Thyroid gland (tissue), 4 donors: ENCODE data around the gene SLC25A10. TPM values are rescaled to one million over a fixed set of nuclear protein-coding genes. Genes with fewer than 3 reads are reported as not detected.

Experiments
- DNase-seq, 2 donors: peaks; one replicate each; pipeline ENCODE4 v3.0.0-alpha.2; 2019
- H3K27ac ChIP-seq, 3 donors: fragments of 200-600 bp; sonication (generic); 1 replicate in 2 of 3; 2 replicates in 1 of 3; pipeline ENCODE4 v1.5.1; 2016 to 2019; ENCODE audit warnings: mild to moderate bottlenecking in 1 of 3, moderate library complexity in 1 of 3
- H3K27me3 ChIP-seq: fragments of 200-600 bp; sonication (generic); one replicate; pipeline ENCODE4 v1.5.1; 2019
- H3K36me3 ChIP-seq, 2 donors: fragments of 200-600 bp; sonication (generic); one replicate each; pipeline ENCODE4 v1.5.1; 2016 to 2019
- H3K4me1 ChIP-seq, 2 donors: fragments of 200-600 bp; sonication (generic); one replicate each; pipeline ENCODE4 v1.5.1; 2017 to 2019
- H3K4me3 ChIP-seq, 3 donors: fragments of 200-600 bp; sonication (generic); replicated peaks in 1 of 3; 1 replicate in 2 of 3; 2 replicates in 1 of 3; pipeline ENCODE4 v1.5.1; 2016; ENCODE audit warnings: mild to moderate bottlenecking in 1 of 3
- H3K9me3 ChIP-seq: fragments of 200-600 bp; sonication (generic); one replicate; pipeline ENCODE4 v1.5.1; 2017
- POLR2A ChIP-seq, 2 donors: fragments of 450-650 bp; IDR thresholded peaks; one replicate each; pipeline ENCODE4 v1.6.1; 2017; ENCODE audit warnings: antibody characterized with exemption in 2 of 2, mild to moderate bottlenecking in 2 of 2, moderate library complexity in 1 of 2
- WGBS, 2 donors: methylation state at CpG; one replicate each; pipeline ENCODE4 v1.1.5; 2017; 5-methylcytosine and 5-hydroxymethylcytosine counted together
- intact Hi-C: fragments of 100-400 bp; cut with DNase I; formaldehyde crosslinking; loops from one replicate; pipeline ENCODE4 v1.15.1; 2023
- total RNA-seq, 4 donors: library from RNA; depleted of rRNA; stranded (reverse); fragments of >200 nt; gene quantifications; one replicate each; pipeline ENCODE4 v1.2.3, GENCODE V29; 2016
- TF ChIP-seq, protein P1 (sequence below), 6 experiments: fragments of 200-600 bp in 3 of 6; fragments of 450-650 bp in 3 of 6; sonication (generic) in 3 of 6; IDR thresholded peaks; one replicate each; pipeline ENCODE4 v1.5.1; 2016 to 2019; ENCODE audit warnings: antibody characterized with exemption in 6 of 6, mild to moderate bottlenecking in 2 of 6, inconsistent platforms in 1 of 6, moderate library complexity in 1 of 6

The SLC25A10 gene
- total RNA-seq, 4 donors from 2014 or later: 8.9 to 26.3 (median 20.8) TPM

DNA sequence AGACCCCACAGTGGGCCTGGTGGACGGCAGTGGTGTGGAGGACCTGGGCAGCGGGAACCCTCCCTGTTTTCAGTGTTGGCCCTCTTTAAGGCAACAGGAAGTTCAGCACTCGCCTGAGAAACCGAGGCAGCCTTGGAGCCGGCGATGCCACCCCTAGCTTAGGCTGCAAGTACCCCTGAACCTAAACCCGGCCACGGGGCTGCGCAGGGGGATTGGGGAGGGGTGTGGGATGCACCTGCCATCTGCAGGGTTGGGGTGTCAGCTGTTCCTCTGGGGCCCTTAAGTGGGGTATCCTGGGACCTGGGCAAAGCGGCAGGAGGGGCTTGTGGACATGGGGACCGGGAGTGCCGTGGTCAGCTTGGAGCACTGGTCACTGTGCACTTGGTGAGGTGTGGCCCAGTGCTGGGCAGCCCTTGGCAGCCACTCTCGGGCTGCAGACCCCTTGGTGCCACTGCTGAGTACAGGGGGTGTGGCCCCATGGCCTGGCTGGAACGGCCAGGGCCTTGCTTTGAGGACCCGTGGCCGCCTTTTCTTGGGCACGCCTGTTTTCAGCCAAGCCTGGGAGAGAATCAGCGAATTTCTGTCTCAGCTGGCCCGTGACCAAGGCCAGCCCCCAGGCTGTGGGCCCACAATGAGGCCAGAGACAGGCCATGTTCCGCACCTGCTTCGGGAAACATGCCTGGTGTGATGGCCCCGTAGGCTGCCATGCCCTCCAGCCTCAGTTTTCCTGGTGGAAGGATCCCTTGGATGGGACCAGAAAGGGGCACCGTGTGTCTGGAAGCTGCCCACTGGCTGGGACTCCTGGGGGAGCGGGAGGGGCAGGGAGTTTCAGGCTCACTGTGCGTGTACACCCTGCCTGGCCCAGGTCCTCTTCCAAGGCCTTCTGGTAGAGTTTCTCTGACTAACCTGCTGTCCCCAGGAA is 4.1 kb upstream of the SLC25A10 start:
- intact Hi-C loops: no loop called here
- no peaks in the 10 kb centered on the region for H3K9me3 ChIP-seq
- H3K4me3 ChIP-seq: no peak overlapping the region
- WGBS, 2 donors: 88 to 99% methylated on average over 10 to 12 of the region's 25 CpGs
- DNase-seq: no peak
- peaks cover 10 to 17% of the 10 kb centered on the region in 2 donors for H3K36me3 ChIP-seq
- peaks cover 25 to 26% of the 10 kb centered on the region in 2 donors for H3K4me1 ChIP-seq
- TF ChIP-seq, protein P1, sequence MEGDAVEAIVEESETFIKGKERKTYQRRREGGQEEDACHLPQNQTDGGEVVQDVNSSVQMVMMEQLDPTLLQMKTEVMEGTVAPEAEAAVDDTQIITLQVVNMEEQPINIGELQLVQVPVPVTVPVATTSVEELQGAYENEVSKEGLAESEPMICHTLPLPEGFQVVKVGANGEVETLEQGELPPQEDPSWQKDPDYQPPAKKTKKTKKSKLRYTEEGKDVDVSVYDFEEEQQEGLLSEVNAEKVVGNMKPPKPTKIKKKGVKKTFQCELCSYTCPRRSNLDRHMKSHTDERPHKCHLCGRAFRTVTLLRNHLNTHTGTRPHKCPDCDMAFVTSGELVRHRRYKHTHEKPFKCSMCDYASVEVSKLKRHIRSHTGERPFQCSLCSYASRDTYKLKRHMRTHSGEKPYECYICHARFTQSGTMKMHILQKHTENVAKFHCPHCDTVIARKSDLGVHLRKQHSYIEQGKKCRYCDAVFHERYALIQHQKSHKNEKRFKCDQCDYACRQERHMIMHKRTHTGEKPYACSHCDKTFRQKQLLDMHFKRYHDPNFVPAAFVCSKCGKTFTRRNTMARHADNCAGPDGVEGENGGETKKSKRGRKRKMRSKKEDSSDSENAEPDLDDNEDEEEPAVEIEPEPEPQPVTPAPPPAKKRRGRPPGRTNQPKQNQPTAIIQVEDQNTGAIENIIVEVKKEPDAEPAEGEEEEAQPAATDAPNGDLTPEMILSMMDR (IDR thresholded peaks at IDR 0.05): no peak
- no peak for TF ChIP-seq POLR2A (IDR thresholded peaks at IDR 0.05)
- no peak overlapping the region for H3K27ac ChIP-seq
- H3K27me3 ChIP-seq: no peaks in the 10 kb centered on the region

DNA sequence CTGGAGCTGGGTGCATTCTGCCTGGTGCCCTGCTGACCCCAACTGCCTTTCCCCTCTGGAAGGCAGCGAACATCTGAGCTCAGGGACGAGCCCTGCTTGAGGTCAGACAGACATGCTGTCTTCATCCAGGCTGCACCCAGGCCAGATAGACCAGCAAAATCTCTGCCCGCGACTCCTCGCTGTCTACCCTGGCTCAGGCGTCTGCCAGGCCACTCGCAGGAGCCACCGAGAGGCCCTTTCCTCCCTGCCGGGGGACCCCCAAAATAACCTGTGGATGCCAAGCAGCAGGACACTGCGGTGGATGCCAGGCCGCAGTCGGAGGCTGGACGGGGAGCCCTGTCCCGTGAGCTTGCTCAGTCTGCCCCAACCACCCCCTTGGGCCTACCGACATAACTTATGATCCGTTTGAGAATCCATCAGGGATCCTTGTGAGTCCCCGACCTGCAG is 3.3 kb upstream of the SLC25A10 start:
- 63 to 93% methylated on average over 3 to 14 of the region's 17 CpGs for WGBS, 2 donors
- H3K4me1 ChIP-seq: peaks cover 32% of the 10 kb centered on the region in 2 donors
- H3K27ac ChIP-seq: no peak overlapping the region
- H3K27me3 ChIP-seq: no peaks in the 10 kb centered on the region
- TF ChIP-seq, protein P1 (IDR thresholded peaks at IDR 0.05): no peak
- no peak for TF ChIP-seq POLR2A (IDR thresholded peaks at IDR 0.05)
- DNase-seq: no peak
- no peak overlapping the region for H3K4me3 ChIP-seq
- H3K36me3 ChIP-seq: peaks cover 10 to 17% of the 10 kb centered on the region in 2 donors
- intact Hi-C loops: no loop called here
- H3K9me3 ChIP-seq: no peaks in the 10 kb centered on the region

DNA sequence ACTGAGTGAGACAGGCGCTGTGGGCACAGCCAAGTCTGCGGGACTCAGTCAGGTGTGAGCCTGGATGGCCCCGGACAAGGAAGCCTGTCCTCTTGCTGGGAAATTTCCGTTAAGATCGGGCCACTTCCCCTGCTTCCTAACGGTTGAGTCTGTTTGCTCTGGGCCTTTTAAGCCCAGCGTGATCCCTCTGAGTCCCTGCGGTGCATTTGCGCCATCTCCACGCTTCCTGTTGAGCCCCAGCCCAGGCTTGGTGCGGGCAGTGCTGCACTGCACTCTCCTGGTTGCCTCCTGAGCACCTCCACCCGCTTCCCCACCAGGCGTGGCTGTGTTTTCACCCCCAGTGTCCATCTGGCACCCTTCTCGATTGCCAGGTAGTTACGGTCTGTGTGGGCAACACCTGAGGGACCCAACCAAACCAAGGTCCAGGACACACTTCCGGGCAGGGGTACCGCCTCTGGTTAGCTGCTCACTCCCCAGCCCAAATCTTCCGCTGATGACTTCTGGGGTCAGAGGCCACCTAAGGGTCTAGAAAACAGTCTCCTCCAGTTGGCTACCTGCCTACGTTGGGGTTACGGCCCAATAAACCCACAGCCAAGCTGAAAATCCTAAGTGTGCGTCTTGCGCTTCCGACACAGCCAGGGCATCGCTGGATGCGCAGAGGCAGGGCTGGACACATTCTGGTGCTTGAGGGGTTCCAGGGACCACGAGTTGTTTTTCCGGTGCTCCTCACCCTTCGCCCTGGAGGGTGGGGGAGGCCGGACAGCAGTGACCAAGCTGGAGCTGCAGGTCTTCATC is 1.4 kb upstream of the SLC25A10 start:
- WGBS, 2 donors: 13 to 21% methylated on average over 11 to 25 of the region's 29 CpGs
- no peaks in the 10 kb centered on the region for H3K27me3 ChIP-seq
- H3K9me3 ChIP-seq: no peaks in the 10 kb centered on the region
- DNase-seq: peak in 1 of 2 donors; percentile 32
- H3K36me3 ChIP-seq: peaks cover 10 to 13% of the 10 kb centered on the region in 2 donors
- intact Hi-C loops: loop anchor here (5.0 kb wide), 1 partner anchor 147 kb away; no protein-coding TSS in a partner anchor
- TF ChIP-seq POLR2A (IDR thresholded peaks at IDR 0.05): no peak
- TF ChIP-seq, protein P1 (IDR thresholded peaks at IDR 0.05): no peak
- H3K4me3 ChIP-seq: no peak overlapping the region
- no peak overlapping the region for H3K27ac ChIP-seq
- peaks cover 23 to 27% of the 10 kb centered on the region in 2 donors for H3K4me1 ChIP-seq

DNA sequence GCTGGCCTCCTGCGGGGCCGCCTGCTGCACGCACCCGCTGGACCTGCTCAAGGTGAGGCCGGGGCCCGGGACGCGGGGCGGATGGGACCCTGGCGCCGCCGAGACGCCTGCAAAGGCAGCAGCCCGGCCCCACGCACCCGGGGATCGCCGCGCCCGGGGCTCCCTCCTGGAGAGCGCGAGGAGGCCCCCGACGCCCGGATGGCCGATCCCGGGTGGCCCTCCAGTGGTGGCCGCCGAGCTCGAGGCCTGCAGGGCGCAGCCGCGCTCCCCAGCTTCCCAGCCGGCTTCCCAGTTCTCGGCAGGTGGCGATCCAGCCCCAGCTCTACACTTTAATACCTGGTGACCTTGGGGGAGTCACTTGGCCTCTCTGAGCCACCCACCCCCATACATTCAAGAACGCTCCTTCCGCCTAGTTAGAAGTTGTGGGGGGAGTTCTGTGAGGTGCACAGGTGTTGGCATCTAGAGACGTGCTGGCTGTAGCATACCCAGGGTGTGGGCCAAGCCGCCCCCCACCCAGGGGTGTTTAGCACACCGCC is 452 bp downstream of the SLC25A10 start:
- Histone ChIP-seq H3K27me3 (no peaks in the 10 kb centered on the region), H3K4me1 (peaks cover 23 to 27% of the 10 kb centered on the region in 2 donors), H3K27ac (no peak overlapping the region), H3K9me3 (no peaks in the 10 kb centered on the region), H3K36me3 (peaks cover 0 to 2% of the 10 kb centered on the region in 2 donors), H3K4me3 (peak overlapping the region; percentile 42 to 78 (median 65))
- peak; percentile 45 to 52 for DNase-seq
- no peak for TF ChIP-seq POLR2A (IDR thresholded peaks at IDR 0.05)
- TF ChIP-seq, protein P1 (IDR thresholded peaks at IDR 0.05): peak in 1 of 6 experiments; percentile 16
- WGBS, 2 donors: 0% methylated on average over 2 of the region's 41 CpGs; no CpG with 5 or more reads in 1 of the 2 donors
- intact Hi-C loops: loop anchor here (5.0 kb wide), 1 partner anchor 145 kb away; no protein-coding TSS in a partner anchor
